Activated CD4-positive, alpha-beta T cell treated with anti-CD3 and anti-CD28 coated beads, Interleukin-2, amount 10 ng/mL, durations not matched to agents 7 days and 5 days (primary cell): ENCODE data around the gene OSBPL9. TPM values are rescaled to one million over a fixed set of nuclear protein-coding genes. Genes with fewer than 3 reads are reported as not detected.
"Not testable (repeated sequence)": the region's sequence is repeated elsewhere in the genome, so short reads cannot be mapped to it uniquely, and the experiment has no call there.

Source experiments
- CTCF ChIA-PET: fragments of 350-600 bp; sonication (Branson Sonifier 250); formaldehyde crosslinking; loops from one replicate; lab custom pipeline; 2021; ENCODE audit warnings: antibody characterized with exemption; lab: Charles Lee
- POLR2A ChIA-PET: fragments of 350-600 bp; sonication (Branson Sonifier 250); formaldehyde crosslinking; loops from one replicate; lab custom pipeline; 2021; ENCODE audit warnings: antibody characterized with exemption; lab: Charles Lee
- DNase-seq: peaks from one replicate; pipeline ENCODE4 v3.0.0-alpha.2; 2020
- H3K27ac Mint-ChIP-seq: one replicate; pipeline ENCODE4 v1.8.0; 2021; ENCODE audit warnings: mild to moderate bottlenecking, moderate library complexity, mixed read lengths
- H3K27me3 Mint-ChIP-seq: one replicate; pipeline ENCODE4 v1.8.0; 2021; ENCODE audit warnings: mixed read lengths
- H3K36me3 Mint-ChIP-seq: one replicate; pipeline ENCODE4 v1.8.0; 2021; ENCODE audit warnings: low read depth, mixed read lengths
- H3K4me1 Mint-ChIP-seq: one replicate; pipeline ENCODE4 v1.8.0; 2021; ENCODE audit warnings: mixed read lengths
- H3K4me3 Mint-ChIP-seq: one replicate; pipeline ENCODE4 v1.8.0; 2021; ENCODE audit warnings: mild to moderate bottlenecking, moderate library complexity, mixed read lengths
- H3K9me3 Mint-ChIP-seq: one replicate; pipeline ENCODE4 v1.8.0; 2021; ENCODE audit warnings: mixed read lengths
- total RNA-seq, 2 experiments: library from RNA; stranded (reverse); gene quantifications; one replicate each; pipeline ENCODE4 v1.2.3, GENCODE V29; 2021

Gene OSBPL9
- total RNA-seq, 2 experiments from 2014 or later: 44.0 to 46.7 TPM

- H3K9me3 Mint-ChIP-seq: no peaks in the 10 kb centered on the region
- peaks cover 38% of the 10 kb centered on the region for H3K4me1 Mint-ChIP-seq
- POLR2A ChIA-PET: no interaction called here
- CTCF ChIA-PET: no interaction called here
- peak overlapping the region; percentile 79 for H3K4me3 Mint-ChIP-seq
- peak overlapping the region; percentile 93 for H3K27ac Mint-ChIP-seq
- no peak for DNase-seq
- no peaks in the 10 kb centered on the region for H3K27me3 Mint-ChIP-seq
- no peaks in the 10 kb centered on the region for H3K36me3 Mint-ChIP-seq
Observed at GRCh38 chr1:51729824-51730301, 113.0 kb downstream of the OSBPL9 start.

DNA sequence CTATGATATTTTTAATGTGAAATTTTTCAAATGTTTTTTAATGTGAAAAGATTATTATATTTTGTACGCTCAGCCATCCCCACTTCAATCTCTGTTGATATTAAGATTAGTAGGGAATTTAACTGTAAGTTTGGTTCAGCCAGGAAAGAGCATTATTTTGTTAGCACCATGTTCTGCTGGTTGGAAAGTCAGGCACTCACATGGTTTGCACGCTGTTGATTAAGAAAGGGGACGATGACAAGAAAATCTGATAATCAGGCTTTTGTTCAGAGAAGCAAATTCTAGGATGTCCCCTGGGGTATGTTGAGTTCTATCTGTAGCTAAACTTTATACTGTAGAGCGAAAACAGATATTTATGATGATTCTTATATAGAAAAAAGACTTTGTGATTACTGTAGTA is 115.1 kb downstream of the OSBPL9 start:
- POLR2A ChIA-PET: no interaction called here

DNA sequence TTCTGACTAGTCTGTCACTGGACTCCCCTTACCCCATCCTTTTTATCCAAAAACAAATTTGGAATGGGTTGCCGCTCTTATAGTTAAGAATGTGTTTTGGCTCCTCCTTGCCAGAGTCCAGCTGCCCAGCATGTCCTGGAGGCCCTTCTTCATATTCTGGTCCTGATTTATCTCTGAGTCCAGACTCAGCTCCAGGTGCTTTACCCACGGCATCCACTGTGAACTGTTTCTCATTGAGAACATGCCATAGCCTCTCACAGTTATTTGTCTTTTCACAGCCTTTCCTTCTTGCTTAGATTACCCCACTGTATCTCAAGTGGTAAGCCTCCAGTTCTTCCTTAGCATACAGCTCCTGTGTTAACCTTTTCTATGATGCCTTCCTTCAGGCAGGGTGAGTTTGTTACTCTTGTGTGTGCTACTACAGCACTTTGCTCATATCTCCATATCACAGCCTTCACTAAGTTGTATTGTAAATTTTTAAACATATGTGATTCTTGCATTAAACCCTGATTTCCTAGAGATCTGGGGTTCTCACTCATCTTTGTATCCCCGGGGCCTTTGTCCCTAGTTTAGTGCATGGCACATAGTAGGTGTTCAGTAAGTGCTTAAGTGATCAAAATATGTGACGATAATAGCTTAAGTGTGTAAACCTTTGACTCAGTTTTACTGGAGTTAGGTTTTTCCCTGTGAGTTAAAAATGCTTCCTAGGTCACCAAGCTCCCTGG is 116.0 kb downstream of the OSBPL9 start:
- POLR2A ChIA-PET: no interaction called here
- H3K27ac Mint-ChIP-seq: no peak overlapping the region
- no peak overlapping the region for H3K4me3 Mint-ChIP-seq
- H3K9me3 Mint-ChIP-seq: no peaks in the 10 kb centered on the region
- no peak for DNase-seq
- CTCF ChIA-PET: no interaction called here
- no peaks in the 10 kb centered on the region for H3K27me3 Mint-ChIP-seq
- H3K36me3 Mint-ChIP-seq: no peaks in the 10 kb centered on the region
- H3K4me1 Mint-ChIP-seq: peaks cover 54% of the 10 kb centered on the region

More for the DNA sequence above, 115.1 kb downstream of the OSBPL9 start:
- no peaks in the 10 kb centered on the region for H3K36me3 Mint-ChIP-seq
- no peaks in the 10 kb centered on the region for H3K27me3 Mint-ChIP-seq
- no peak for DNase-seq
- H3K4me3 Mint-ChIP-seq: no peak overlapping the region
- H3K4me1 Mint-ChIP-seq: peaks cover 56% of the 10 kb centered on the region
- H3K27ac Mint-ChIP-seq: no peak overlapping the region
- H3K9me3 Mint-ChIP-seq: no peaks in the 10 kb centered on the region
- CTCF ChIA-PET: interaction anchor here (1.5 kb wide), 1 partner anchor 37 kb away, joined by 3 read pairs; no protein-coding TSS in a partner anchor

DNA sequence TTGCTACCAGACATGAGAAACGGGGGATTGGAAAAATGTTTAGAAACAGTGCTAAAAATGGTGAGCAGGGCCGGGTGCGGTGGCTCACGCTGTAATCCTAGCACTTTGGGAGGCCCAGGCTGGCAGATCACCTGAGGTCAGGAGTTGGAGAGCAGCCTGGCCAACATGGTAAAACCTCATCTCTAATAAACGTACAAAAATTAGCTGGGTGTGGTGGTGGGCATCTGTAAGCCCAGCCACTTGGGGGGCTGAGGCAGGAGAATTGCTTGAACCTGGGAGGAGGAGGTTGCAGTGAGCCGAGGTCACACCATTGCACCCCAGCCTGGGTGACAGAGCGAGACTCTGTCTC is 116.5 kb downstream of the OSBPL9 start:
- H3K9me3 Mint-ChIP-seq, POLR2A ChIA-PET, CTCF ChIA-PET, H3K4me3 Mint-ChIP-seq, H3K27me3 Mint-ChIP-seq, DNase-seq, H3K27ac Mint-ChIP-seq, H3K36me3 Mint-ChIP-seq: not testable (repeated sequence)
- H3K4me1 Mint-ChIP-seq: peaks cover 49% of the 10 kb centered on the region

DNA sequence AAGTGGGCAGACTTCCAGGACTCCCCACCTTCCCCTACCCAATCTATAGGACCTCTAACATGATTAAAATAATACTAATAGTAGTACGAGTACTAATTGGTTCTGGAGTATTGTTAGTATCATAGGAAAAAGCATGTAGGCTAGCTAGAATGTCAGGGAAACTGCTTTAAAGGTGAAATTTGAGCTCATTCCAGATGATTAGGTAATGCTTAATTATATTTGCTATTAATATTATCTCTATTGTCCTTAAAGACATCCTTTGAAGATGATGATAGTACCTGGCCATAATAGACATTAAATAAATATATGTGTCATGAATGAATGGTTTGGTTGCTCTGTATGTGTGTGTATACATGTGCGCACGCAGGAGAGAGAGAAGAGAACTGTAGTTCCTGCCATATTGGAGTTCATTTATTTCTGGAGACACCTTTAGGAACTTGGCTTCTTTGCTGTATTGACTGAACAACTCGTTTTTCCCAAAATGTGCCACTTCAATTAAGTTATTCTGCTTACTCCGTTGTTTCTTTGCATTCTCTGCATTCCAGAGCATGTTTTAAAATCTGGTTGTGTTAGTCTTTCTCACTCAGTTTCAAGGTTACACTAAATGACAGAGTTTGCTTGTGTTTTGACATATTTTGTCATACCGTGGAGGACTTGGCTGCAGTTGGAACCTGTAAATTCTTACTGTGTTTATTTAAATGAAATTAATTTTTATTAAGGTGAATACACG is 117.1 kb downstream of the OSBPL9 start:
- H3K36me3 Mint-ChIP-seq: no peaks in the 10 kb centered on the region
- no peaks in the 10 kb centered on the region for H3K27me3 Mint-ChIP-seq
- H3K4me1 Mint-ChIP-seq: peaks cover 43% of the 10 kb centered on the region
- no peak overlapping the region for H3K4me3 Mint-ChIP-seq
- no peak overlapping the region for H3K27ac Mint-ChIP-seq
- H3K9me3 Mint-ChIP-seq: no peaks in the 10 kb centered on the region
- ChIA-PET CTCF (no interaction called here), POLR2A (no interaction called here)
- no peak for DNase-seq

DNA sequence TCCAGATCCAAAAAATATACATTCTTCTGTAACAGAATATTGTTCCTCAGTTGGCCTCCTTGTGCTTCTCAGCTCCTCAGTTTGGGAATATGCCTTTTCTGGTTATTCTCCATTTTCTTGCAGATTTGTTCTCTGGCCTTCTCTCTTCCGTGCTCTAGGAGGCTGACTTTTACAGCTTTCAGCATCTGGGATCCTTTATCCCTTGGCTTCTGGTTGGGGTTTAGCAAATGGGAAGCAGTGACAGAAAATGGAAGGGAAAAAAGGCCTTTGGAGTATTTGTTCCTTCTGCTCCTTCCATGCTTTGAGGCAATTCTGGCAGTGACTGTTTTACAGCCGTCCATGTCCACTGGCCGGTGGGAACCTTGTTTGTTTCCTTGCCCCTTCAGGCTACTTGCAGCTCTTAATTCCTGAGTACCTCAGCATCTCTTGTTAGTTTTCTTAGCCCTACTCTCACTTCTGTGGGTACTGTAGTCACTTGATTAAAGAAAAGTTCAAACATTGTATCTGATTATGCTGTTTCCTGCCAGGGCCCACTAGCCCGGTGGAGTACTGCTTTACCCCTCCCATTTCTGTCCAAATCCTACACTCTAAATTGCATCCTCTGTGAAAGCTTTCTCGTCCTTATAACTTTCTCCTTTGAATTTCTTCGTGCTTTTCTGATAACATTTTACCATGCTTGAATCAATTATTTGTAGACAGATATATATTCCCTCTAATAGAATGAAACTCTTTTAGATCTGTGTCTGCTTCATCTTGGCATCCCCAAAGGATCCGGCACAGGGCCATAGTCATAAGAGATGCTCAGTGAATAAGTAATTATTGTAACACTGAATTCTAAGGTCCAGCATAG is 118.2 kb downstream of the OSBPL9 start:
- Mint-ChIP-seq H3K36me3 (no peaks in the 10 kb centered on the region), H3K27ac (peak overlapping the region; percentile 22), H3K4me3 (no peak overlapping the region), H3K9me3 (no peaks in the 10 kb centered on the region), H3K27me3 (no peaks in the 10 kb centered on the region), H3K4me1 (peaks cover 42% of the 10 kb centered on the region)
- ChIA-PET POLR2A (no interaction called here), CTCF (no interaction called here)
- peak; percentile 16 for DNase-seq

DNA sequence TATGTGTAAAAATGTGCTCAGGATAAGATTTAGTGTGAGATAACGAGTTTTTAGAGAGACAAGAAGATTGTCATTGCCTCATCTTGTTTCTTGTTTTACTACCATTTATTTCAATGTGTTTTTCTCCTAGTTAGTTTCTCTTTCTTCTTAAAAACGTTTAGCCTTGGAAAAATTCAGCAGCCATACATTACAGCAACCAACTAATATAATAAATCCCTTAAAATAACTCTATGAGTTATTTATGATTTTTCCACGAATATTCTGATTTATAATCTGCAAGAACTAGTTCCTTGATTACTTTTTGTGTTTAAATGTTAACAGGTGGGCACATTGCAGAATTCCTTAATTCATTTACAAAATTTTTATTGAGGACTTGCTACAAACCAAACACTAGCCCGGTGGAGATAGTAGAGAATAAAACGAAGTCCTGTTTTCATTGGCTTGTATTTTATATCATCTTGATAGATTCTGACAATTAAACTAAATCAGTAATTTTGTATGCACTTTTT is 118.9 kb downstream of the OSBPL9 start:
- H3K4me3 Mint-ChIP-seq: no peak overlapping the region
- H3K36me3 Mint-ChIP-seq: no peaks in the 10 kb centered on the region
- peaks cover 39% of the 10 kb centered on the region for H3K4me1 Mint-ChIP-seq
- no peaks in the 10 kb centered on the region for H3K9me3 Mint-ChIP-seq
- ChIA-PET POLR2A (no interaction called here), CTCF (no interaction called here)
- no peak overlapping the region for H3K27ac Mint-ChIP-seq
- no peaks in the 10 kb centered on the region for H3K27me3 Mint-ChIP-seq
- DNase-seq: no peak

- Mint-ChIP-seq H3K27ac (no peak overlapping the region), H3K9me3 (no peaks in the 10 kb centered on the region), H3K4me3 (no peak overlapping the region), H3K4me1 (peaks cover 34% of the 10 kb centered on the region), H3K36me3 (peaks cover 2% of the 10 kb centered on the region), H3K27me3 (no peaks in the 10 kb centered on the region)
- POLR2A ChIA-PET: no interaction called here
- DNase-seq: peak; percentile 11
- CTCF ChIA-PET: no interaction called here
Observed at GRCh38 chr1:51736702-51737101, 119.8 kb downstream of the OSBPL9 start.

GRCh38 chr1:51738681-51739080 is 121.8 kb downstream of the OSBPL9 start:
- Mint-ChIP-seq H3K27me3 (no peaks in the 10 kb centered on the region), H3K9me3 (no peaks in the 10 kb centered on the region), H3K36me3 (peaks cover 9% of the 10 kb centered on the region), H3K4me1 (peaks cover 27% of the 10 kb centered on the region), H3K27ac (no peak overlapping the region), H3K4me3 (no peak overlapping the region)
- ChIA-PET POLR2A (no interaction called here), CTCF (interaction anchor here (0.6 kb wide), 1 partner anchor 379 kb away, joined by 4 read pairs; no protein-coding TSS in a partner anchor)
- DNase-seq: no peak

DNA sequence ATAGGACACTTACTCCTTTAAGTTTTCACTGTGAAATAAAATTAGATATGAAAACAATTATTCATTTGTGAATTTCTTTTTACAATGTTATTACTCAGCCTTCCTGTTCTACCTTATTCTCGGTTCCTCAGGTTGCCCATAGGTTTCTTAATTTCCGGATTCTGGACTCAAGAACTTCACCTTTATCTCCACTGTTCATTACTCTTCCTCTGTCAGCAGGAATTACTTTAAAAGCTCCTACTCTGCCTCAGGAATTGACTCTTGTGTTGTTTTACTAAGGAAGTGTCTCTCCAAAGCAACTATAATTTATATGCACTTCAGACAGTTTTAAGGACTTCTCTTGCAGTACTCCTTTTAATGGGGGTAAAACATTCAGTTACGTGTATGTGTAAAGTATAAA is 123.8 kb downstream of the OSBPL9 start:
- Mint-ChIP-seq H3K36me3 (peaks cover 9% of the 10 kb centered on the region), H3K4me1 (peaks cover 20% of the 10 kb centered on the region), H3K9me3 (no peaks in the 10 kb centered on the region), H3K27me3 (no peaks in the 10 kb centered on the region), H3K4me3 (no peak overlapping the region), H3K27ac (no peak overlapping the region)
- CTCF ChIA-PET: interaction anchor here (0.6 kb wide), 1 partner anchor 144 kb away, joined by 3 read pairs; no protein-coding TSS in a partner anchor
- POLR2A ChIA-PET: no interaction called here
- DNase-seq: no peak

GRCh38 chr1:51741121-51741681 is 124.3 kb downstream of the OSBPL9 start:
- CTCF ChIA-PET: interaction anchor here (0.6 kb wide), 1 partner anchor 36 kb away, joined by 3 read pairs; no protein-coding TSS in a partner anchor
- H3K4me3 Mint-ChIP-seq: no peak overlapping the region
- H3K27me3 Mint-ChIP-seq: no peaks in the 10 kb centered on the region
- H3K9me3 Mint-ChIP-seq: no peaks in the 10 kb centered on the region
- H3K27ac Mint-ChIP-seq: no peak overlapping the region
- peaks cover 11% of the 10 kb centered on the region for H3K36me3 Mint-ChIP-seq
- no peak for DNase-seq
- peaks cover 16% of the 10 kb centered on the region for H3K4me1 Mint-ChIP-seq
- POLR2A ChIA-PET: no interaction called here

DNA sequence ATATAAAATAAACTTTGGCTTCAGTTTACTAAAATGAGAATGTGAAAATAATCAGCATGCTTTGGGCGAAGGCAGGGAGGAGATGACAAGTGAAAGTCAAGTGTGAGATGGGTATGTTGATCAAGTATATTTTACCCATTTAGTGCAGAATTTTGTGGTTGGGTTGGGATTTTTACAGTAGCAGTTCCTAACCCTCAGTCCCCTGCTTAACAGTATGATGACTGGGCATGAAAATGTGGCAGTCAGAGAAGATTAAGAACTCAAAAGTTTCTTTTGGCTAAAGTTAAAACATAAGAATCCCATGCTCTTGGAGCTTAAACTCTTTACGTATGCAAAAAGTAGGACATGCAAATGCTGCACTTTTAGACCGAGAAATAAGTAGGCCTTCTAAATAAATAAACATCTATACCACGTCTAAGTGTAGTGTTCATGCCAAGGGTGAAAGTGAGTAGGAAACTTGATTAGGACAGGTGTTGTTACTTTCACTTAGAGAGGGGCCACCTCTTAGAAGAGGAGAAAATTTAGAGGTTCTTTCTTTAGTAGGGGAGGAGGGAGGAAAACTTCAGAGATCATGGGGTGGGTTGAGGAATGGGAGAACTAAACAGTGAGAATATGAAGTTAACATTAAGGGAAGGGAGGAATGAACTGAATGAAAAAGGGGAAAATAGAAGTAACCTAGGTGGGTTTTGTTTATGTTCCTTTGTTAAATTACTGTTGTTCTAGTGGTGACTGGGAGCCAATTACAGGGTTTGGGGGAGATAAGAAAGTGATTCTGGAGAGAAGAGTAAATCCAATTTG is 127.8 kb downstream of the OSBPL9 start:
- peaks cover 10% of the 10 kb centered on the region for H3K4me1 Mint-ChIP-seq
- DNase-seq: no peak
- no peaks in the 10 kb centered on the region for H3K27me3 Mint-ChIP-seq
- POLR2A ChIA-PET: no interaction called here
- no peaks in the 10 kb centered on the region for H3K9me3 Mint-ChIP-seq
- CTCF ChIA-PET: no interaction called here
- H3K27ac Mint-ChIP-seq: no peak overlapping the region
- no peak overlapping the region for H3K4me3 Mint-ChIP-seq
- H3K36me3 Mint-ChIP-seq: peaks cover 15% of the 10 kb centered on the region
